Fibroblast of skin of abdomen (primary cell): ENCODE data around the gene PLCH2.

Experiments
- DNase-seq: peaks from one replicate; pipeline ENCODE4 v3.0.0-alpha.2; 2013

PLCH2 gene

DNA sequence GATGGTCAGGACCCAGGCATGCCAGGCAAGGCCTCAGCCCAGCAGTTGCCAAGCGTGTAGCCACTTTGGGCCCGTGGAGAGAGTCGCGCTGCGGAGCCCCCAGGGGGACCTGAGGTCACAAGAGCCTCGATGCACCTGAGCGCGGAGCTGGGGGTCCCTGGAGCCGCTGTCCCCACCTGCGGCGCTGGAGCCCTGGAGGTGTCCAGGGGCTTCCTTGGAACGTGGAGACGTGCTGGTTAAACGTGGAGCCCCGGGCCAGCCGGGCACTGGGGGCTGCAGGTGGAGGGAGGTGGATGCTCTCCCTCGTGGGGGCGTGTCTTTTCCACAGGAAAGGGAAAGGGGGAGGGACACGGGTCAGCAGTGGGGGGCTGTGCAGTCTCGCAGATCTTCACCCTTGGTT, 3.1 kb downstream of the PLCH2 start:
- no peak for DNase-seq

GRCh38 chr1:2479618-2480017, 3.5 kb downstream of the PLCH2 start:
- no peak for DNase-seq

DNA sequence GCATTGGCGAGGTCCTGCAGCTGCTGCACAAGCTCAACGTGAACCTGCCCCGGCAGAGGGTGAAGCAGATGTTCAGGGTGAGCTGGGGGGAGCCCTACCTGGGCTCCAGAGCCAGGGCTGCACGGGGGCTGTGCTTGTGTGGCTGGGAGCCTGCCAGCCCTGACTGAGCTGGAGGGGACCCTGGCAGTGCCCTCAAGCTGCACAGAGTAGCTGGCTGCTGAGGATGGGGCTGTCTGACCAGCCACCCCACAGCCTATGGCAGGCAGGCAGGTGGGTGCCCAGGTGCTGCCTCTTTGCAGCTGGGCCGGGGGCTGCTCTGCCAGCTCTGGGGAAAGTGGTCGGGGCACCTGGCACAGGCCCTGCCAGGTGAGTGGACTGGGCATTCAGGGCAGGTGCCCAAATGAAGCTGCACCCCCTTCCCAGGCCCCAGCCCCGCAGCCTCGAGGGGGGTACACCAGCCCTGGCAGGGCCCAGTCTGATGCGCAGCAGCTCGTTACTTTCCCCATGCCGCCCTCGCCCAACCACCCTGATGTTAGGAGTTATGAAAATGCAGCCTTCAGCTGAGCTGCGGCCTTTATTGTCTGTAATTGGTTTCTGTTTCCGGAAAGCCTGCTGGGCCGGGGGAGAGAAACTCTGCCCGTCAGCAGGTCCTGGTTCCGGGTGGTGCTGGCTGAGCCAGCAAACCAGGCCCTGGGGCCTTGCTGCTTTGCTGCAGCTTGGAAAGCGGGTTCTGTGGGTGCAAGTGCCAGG, 4.3 kb downstream of the PLCH2 start:
- DNase-seq: no peak

GRCh38 chr1:2480986-2481364, 4.9 kb downstream of the PLCH2 start:
- no peak for DNase-seq

GRCh38 chr1:2481885-2482284, 5.8 kb downstream of the PLCH2 start:
- DNase-seq: no peak

GRCh38 chr1:2482588-2482987, 6.5 kb downstream of the PLCH2 start:
- DNase-seq: no peak

DNA sequence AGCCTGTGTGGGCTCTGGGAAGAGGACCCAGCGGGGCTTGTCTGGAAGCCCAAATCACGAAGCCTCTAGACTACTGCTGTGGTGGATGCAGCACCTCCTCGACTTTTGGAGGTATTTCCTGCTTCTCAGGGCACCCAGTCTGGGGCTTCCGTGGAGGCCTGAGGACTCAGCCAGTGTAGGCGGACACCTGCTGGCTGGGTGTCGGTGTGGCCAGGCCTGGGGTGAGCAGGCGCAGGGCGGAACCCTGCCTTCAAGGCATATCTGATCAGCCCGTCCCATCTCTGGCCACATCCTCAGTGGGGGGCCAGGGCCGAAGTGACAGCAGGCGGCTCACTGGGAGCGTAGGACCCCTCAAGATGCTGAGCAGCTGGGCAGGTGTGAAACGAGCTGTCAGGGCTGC, 6.9 kb downstream of the PLCH2 start:
- DNase-seq: no peak

DNA sequence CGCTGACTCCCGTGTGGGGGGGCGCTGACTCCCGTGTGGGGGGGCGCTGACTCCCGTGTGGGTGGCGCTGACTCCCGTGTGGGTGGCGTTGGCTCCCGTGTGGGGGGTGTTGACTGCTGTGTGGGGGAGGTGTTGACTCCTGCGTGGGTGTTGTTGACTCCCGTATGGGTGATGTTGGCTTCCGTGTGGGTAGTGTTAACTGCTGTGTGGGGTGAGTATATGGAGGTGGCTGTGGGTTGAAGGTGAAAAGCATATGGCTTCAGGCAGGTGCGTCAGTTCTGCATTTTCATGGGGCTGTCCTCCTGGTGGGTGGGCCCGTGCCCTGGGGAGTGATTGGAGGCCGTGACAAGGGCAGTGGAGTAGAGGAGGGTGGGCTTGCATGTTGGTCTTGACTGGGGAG, 7.9 kb downstream of the PLCH2 start:
- no peak for DNase-seq

DNA sequence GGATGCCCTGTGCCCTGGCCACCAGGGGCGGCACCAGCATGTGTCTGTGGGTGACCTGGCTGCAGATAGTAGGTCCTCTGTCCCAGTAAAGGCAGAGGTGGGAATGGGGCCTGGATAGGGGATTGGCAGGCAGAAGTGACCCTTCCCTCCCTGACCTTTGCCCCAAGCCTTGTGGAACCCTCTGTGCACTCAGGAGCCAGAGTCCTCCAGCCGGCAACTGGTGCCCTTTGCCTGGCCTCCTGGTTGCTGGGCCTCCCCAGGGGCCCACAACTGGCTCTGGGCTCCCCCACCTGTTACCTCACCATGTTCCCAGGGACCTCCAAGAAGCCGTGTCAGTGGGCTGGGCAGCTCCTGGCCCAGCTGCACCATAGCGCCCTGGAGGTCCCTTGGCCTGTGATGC, 10.0 kb downstream of the PLCH2 start:
- no peak for DNase-seq

- DNase-seq: no peak
Measured at GRCh38 chr1:2486558-2486957, 10.5 kb downstream of the PLCH2 start.

- no peak for DNase-seq
Measured at GRCh38 chr1:2488688-2489087, 12.6 kb downstream of the PLCH2 start.

DNA sequence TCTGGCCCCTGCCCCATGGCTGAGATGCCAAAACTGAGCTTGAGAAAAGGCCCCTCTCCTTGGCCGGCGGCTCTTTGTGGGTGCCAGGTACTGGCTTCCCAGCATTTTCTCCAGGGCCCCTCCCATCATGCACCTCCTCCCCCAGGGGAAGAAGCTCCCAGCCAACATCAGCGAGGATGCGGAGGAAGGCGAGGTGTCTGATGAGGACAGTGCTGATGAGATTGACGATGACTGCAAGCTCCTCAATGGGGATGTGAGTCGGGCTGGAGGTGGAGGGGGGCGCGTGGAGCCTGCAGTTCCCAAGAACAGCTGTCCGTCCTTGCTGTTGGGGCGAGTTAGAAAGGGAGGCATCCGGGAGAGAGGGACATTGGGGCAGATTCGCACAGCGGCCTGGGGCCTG, 13.5 kb downstream of the PLCH2 start:
- no peak for DNase-seq

GRCh38 chr1:2492091-2492490, 16.0 kb downstream of the PLCH2 start:
- DNase-seq: no peak

GRCh38 chr1:2493218-2493617, 17.1 kb downstream of the PLCH2 start:
- no peak for DNase-seq

- DNase-seq: no peak
Measured at GRCh38 chr1:2493691-2494322, 17.7 kb downstream of the PLCH2 start.

DNA sequence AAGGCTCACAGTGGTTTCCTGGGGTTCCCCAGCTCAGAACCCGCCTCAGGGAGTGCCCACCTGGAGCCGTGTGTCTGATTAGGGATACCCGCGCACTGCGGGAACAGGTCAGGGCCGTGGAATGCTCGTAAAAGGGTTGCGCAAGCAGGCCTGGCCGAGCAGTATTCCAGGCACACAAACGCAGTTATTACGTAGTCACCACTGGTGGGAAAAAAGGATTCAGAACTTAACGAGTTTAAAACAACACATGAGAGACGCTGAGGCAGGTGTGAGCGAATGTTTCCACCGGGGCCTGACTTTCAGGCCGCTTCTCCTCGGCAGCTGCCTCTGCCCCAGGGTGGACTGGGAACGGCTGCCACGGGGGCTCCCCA, 18.2 kb downstream of the PLCH2 start:
- DNase-seq: no peak

DNA sequence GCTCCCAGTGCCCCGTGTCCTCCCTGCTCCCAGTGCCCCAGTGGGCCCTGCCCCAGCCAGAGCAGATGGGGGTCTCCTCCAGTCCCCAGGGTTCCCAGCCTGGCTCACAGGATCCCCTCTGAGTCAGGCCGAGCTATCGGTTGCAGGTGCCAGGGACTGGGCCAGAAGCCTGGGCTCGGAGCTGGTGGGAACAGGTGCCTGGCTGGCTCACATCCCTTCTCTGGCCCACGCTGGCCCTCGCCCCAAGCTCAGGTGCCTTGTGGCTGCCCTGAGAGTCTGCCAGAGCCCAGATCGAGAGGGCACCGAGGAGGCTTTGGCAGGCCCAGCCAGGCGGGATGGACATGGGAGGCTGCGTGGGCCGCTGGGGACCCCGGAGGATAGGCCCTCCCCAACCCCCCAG, 18.9 kb downstream of the PLCH2 start:
- no peak for DNase-seq

DNA sequence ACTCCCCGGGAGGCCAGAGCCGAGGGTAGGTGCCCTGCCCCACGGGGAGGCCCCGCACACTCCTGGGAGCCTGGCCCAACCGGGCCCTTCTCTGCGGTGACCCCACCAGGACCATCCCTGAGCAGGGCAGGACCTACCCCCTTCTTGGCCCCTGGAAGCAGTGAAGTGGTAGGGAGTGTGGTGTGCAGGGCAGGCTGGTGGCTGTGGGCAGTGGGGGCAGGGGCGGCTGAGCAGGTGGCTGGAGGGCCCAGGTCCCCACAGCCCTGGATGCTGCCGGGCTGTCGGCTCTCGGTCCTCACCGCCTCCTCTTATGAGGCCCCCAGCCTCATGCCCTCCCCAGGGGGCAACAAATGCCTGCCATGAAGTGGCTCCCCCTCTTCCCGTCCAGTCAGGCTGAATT, 19.5 kb downstream of the PLCH2 start:
- no peak for DNase-seq

- DNase-seq: no peak
Measured at GRCh38 chr1:2496087-2496622, 20.1 kb downstream of the PLCH2 start.

GRCh38 chr1:2496746-2497145, 20.7 kb downstream of the PLCH2 start:
- DNase-seq: no peak

- no peak for DNase-seq
Measured at GRCh38 chr1:2497891-2498290, 21.8 kb downstream of the PLCH2 start.

DNA sequence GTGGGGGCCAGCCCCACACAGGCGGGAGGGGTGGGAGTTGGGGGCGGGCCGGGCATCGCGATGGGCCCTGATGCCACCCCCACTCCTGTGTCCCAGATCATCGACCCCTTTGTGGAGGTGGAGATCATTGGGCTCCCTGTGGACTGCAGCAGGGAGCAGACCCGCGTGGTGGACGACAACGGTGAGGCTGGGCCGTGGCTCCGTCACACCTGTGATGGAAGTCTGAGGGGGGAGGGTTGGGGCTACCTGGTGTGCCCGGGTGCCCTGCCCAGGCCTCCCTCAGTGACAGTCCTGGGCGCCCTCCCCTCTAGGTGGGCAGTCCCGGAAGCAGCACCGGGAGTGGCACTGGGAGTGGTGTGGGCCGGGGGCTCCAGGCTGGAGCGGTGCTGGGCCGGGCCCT, 22.6 kb downstream of the PLCH2 start:
- no peak for DNase-seq

GRCh38 chr1:2499260-2499659, 23.2 kb downstream of the PLCH2 start:
- no peak for DNase-seq

- no peak for DNase-seq
Measured at GRCh38 chr1:2499986-2500596, 24.0 kb downstream of the PLCH2 start.
